ENCODE data around the gene KLHL13. TPM values are rescaled to one million over a fixed set of nuclear protein-coding genes. Genes with fewer than 3 reads are reported as not detected.

Gene KLHL13
- total RNA-seq, 1 donor from 2014 or later: 0.25 TPM

- intact Hi-C loops (cut with micrococcal nuclease): no loop called here
Measured at GRCh38 chrX:117871796-117872195, 244.8 kb downstream of the KLHL13 start.

- intact Hi-C loops (cut with micrococcal nuclease): no loop called here
Measured at GRCh38 chrX:117860517-117860916, 256.1 kb downstream of the KLHL13 start.

DNA sequence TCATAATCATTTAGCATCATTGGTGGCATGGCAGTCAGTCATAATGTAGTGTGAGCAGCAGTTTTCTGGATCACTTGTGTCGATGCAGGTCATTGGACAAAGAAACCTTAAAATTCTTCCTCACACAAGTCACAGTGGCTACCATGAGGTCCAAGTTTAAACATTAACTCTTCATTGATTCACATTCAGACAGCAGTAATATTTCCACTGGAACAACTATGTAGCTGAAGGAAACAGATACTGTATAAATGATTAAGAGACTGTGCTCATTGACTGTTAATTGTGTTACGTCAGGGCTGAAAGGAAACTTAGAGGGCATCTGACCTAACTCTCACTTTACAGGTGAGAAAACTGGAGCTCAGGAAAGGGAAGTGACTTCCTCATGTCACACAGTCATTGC lies 261.8 kb downstream of the KLHL13 start:
- intact Hi-C loops (cut with micrococcal nuclease): no loop called here

DNA sequence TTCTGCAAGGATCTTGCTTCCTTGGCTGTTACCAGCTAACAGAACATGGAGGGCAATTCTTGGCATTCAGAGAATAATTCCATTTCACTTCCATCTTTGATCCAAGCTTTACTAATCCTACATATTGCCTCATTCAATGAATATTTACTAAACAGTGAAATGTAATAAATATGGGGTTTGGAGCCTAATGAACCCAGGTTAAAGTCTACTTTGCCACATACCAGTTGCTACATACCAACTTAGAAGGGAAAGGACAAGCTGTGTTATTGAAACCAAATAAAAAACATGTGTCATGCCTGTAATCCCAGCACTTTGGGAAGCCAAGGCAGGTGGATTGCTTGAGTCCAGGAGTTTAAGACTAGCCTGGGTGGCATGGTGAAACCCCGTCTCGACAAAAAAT lies 265.6 kb downstream of the KLHL13 start:
- intact Hi-C loops (cut with micrococcal nuclease): no loop called here

Other genes starting within 250 kb of the KLHL13 start
- gene WDR44, start 229.3 kb upstream of the KLHL13 start, total RNA-seq: 15.5 and 17.3 TPM in 2 replicates